ENCODE results near the gene SEMA3A.

GRCh38 chr7:84105586-84105985 lies 89.0 kb downstream of the SEMA3A start:
- TF ChIP-seq CTCF (IDR thresholded peaks at IDR 0.05 in 2 of 3, conservative IDR thresholded peaks at IDR 0.05 in 1 of 3; ENCODE audit: borderline replicate concordance in 1 of 3, insufficient read depth in 1 of 3, low read depth in 2 of 3, low read length in 2 of 3) = no peak
- no peak for TF ChIP-seq EZH2 (IDR thresholded peaks at IDR 0.05)
- TF ChIP-seq POLR2A (IDR thresholded peaks at IDR 0.05; ENCODE audit: borderline replicate concordance, extremely low read depth, insufficient read depth, insufficient read length) = no peak
- no peak for TF ChIP-seq SP1 (IDR thresholded peaks at IDR 0.05; ENCODE audit: low read depth)
- no peak for TF ChIP-seq SRF (IDR thresholded peaks at IDR 0.05; ENCODE audit: low read depth)
- TF ChIP-seq CEBPB (IDR thresholded peaks at IDR 0.05; ENCODE audit: low read depth) = no peak
- TF ChIP-seq RAD21 (IDR thresholded peaks at IDR 0.05; ENCODE audit: low read depth) = no peak
- TF ChIP-seq POLR2AphosphoS5 (IDR thresholded peaks at IDR 0.05; ENCODE audit: low read depth, low read length) = no peak
- no peak for TF ChIP-seq SIN3A (IDR thresholded peaks at IDR 0.05; ENCODE audit: low read depth)
- TF ChIP-seq ZNF274 (IDR thresholded peaks at IDR 0.05; ENCODE audit: low read depth, low read length) = no peak
- no peak for TF ChIP-seq YY1 (IDR thresholded peaks at IDR 0.05; ENCODE audit: extremely low read depth, insufficient replicate concordance, low read depth, low read length)
